Gastrocnemius medialis (tissue), 4 donors: ENCODE measurements around the gene SSPN.

Experiments used
- CTCF ChIP-seq, 5 experiments: fragments of 450-650 bp in 3 of 5; fragments of 200-600 bp in 2 of 5; sonication (generic) in 2 of 5; IDR thresholded peaks in 4 of 5; conservative IDR thresholded peaks in 1 of 5; 1 replicate in 4 of 5; 2 replicates in 1 of 5; pipeline ENCODE4 v1.5.1; 2016 to 2019; ENCODE audit warnings: antibody characterized with exemption in 5 of 5, mild to moderate bottlenecking in 3 of 5, moderate library complexity in 3 of 5
- POLR2A ChIP-seq, 2 donors: fragments of 450-650 bp; IDR thresholded peaks; one replicate each; pipeline ENCODE4 v1.6.1; 2017; ENCODE audit warnings: antibody characterized with exemption in 2 of 2, mild to moderate bottlenecking in 2 of 2, moderate library complexity in 2 of 2

GRCh38 chr12:26279091-26279490, 83.7 kb downstream of the SSPN start:
- TF ChIP-seq POLR2A (IDR thresholded peaks at IDR 0.05) (no peak), CTCF (IDR thresholded peaks at IDR 0.05 in 4 of 5, conservative IDR thresholded peaks at IDR 0.05 in 1 of 5) (no peak)
